Suppressor macrophage treated with lipopolysaccharide for 1 hour (primary cell): ENCODE results near the gene SYCP1.
A peak's percentile ranks its signal among the peaks of the same experiment; 100 is the strongest.
"Not testable (repeated sequence)": the region's sequence is repeated elsewhere in the genome, so short reads cannot be mapped to it uniquely, and the experiment has no call there.

Experiments used
- DNase-seq, 3 donors: peaks; one replicate each; pipeline ENCODE4 v3.0.0-alpha.2; 2020 to 2022

Gene SYCP1, protein sequence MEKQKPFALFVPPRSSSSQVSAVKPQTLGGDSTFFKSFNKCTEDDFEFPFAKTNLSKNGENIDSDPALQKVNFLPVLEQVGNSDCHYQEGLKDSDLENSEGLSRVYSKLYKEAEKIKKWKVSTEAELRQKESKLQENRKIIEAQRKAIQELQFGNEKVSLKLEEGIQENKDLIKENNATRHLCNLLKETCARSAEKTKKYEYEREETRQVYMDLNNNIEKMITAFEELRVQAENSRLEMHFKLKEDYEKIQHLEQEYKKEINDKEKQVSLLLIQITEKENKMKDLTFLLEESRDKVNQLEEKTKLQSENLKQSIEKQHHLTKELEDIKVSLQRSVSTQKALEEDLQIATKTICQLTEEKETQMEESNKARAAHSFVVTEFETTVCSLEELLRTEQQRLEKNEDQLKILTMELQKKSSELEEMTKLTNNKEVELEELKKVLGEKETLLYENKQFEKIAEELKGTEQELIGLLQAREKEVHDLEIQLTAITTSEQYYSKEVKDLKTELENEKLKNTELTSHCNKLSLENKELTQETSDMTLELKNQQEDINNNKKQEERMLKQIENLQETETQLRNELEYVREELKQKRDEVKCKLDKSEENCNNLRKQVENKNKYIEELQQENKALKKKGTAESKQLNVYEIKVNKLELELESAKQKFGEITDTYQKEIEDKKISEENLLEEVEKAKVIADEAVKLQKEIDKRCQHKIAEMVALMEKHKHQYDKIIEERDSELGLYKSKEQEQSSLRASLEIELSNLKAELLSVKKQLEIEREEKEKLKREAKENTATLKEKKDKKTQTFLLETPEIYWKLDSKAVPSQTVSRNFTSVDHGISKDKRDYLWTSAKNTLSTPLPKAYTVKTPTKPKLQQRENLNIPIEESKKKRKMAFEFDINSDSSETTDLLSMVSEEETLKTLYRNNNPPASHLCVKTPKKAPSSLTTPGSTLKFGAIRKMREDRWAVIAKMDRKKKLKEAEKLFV

GRCh38 chr1:114854693-114855320 is at the start of gene SYCP1:
Gene SYCP1 (plus strand): TSS chr1:114854863. CDS start chr1:114855465, 602 bp downstream.
- peak in 1 of 3 donors; percentile 1 for DNase-seq

- DNase-seq = no peak
Observed at GRCh38 chr1:114819869-114820268, 34.8 kb upstream of the SYCP1 start.

DNA sequence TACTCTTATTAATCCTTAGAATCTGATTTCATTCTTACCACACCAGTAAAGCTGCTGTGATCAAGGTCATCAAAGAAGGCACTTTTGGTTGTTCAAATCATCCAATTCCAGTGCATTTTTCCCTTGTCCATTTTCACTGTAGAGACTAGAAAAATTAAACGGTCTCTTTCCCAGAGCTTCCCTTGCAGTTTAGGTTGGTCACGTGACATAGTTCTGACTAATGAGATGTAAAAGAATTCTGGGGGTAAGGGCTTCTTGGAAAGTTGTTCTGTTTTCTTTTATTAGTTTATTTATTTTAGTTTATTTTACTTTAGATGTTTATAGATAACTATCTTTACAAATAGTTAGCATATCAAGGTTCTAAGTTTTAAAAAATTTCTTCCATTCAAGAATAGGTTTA is 34.3 kb upstream of the SYCP1 start:
- DNase-seq = no peak

DNA sequence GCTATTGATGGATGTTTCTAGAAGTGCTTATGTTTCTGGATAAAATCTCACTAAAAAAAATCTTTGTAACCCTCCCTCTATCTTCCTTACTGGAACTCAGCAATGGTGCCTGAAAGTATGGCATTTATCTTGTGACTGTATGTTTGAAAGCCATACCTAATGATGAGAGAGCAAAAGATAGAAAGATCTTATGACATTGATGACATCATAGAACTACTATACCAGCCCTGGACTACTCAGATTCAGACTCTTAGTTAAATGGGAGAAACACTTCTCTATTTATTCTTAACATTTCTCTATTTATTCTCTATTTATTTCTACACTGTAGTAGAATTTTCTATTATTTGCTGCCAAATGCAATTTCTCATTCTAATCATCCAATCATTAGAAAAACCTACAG is 32.7 kb upstream of the SYCP1 start:
- DNase-seq = no peak

DNA sequence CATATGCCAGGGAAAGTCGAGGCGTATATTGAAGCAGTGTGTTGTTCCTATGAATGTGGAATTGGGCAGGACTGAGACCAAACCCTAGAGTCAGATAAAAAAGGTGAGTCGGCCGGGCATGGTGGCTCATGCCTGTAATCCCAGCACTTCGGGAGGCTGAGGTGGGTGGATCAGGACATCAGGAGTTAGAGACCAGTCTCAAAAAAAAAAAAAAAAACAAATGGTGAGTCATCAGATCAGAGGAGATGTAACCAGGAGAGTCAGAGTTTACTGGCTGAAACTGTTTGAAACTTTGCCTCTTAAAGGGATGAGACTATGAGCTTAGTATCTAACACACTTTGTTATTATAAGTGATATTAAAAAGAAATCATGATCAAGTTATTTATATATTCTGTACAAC is 26.4 kb upstream of the SYCP1 start:
- no peak for DNase-seq

DNA sequence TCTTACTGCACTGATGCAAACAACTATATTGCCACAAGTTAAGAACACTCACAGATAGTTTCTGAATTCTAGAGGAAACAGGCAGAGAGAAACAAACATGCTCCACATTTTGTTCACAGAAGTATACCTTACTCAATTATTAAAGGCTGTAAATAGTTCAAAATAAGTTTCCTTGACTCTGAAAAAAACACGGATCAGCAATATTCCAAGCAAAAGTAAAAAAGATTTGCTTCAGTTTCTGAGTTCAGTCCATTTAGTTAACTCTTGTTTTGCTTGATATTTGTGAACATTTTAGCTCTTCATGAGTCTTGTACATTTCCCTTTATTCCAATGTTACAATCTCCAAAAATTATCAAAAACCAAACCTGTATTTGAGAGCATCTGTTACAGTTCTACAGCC is 24.6 kb upstream of the SYCP1 start:
- DNase-seq = not testable (repeated sequence)

DNA sequence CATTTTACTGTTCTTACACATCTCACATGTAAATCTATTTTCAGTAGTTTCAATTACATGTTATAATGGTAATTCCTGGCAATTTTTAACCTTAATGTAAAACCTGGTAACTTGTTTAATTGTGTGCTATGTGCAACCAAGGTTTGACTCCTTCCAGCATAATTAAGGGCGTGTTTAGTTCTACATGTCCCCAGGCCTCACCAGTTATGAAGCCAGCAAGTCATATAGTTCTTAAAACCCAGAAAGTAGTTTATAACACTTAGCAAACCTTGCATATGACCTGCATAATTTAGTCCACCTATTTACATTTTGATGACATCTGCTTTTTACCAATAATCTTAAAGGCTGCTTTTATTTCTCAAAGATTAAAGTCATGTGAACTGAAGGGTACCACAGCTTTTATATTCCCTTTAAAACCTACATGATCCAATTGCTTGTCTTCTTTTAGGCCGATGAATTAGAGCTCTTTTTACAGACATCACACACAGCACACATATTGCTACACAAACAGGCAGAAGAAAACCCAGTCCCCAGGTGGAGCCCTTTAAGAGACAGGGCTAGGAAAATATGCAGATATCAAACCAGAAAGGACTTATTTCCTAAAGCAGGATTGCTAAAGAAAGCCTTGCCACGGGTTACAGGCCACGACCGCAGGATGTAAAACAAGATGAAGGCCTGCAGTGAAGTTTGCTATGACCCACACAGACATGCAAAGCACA is 23.2 kb upstream of the SYCP1 start:
- DNase-seq = no peak

- no peak for DNase-seq
Observed at GRCh38 chr1:114832057-114832456, 22.6 kb upstream of the SYCP1 start.

GRCh38 chr1:114833421-114833820 is 21.2 kb upstream of the SYCP1 start:
- DNase-seq = no peak

DNA sequence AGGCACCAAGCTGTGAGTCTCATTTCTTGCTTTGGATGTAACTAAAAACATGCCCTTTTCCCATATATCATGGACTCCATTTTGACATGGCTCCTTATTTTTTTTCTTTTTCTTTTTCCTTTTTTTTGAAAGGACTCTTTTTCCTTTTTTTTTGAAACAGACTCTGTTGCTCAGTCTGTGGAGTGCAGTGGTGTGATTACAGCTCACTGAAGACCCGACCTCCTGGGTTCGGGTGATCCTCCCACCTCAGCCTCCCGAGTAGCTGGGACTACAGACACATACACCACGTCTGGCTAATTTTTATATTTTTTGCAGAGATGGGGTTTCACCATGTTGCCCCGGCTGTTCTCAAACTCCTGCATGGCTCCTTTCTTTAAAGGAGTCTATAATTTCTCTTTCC is 10.4 kb upstream of the SYCP1 start:
- no peak for DNase-seq

GRCh38 chr1:114853584-114853983 is 1.1 kb upstream of the SYCP1 start:
- DNase-seq = no peak

DNA sequence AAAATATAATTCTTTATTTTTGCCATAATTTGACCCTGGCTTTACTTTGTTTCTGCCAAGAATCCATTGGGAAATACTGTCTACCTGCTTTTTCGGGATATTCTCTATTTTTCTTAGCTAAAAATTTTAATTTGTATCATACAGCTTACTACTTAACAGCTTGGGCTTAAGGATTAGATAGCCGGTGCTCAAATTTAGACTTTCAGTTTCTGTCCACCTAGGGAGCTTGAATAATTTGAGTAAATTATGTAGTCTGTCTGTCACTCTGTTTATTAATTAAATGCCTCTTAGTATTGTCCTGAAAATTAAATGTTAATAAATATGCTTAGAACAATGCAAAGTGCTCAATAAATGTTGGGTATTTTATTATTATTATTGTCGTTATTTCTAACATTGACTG is 6.7 kb downstream of the SYCP1 start:
- no peak for DNase-seq

DNA sequence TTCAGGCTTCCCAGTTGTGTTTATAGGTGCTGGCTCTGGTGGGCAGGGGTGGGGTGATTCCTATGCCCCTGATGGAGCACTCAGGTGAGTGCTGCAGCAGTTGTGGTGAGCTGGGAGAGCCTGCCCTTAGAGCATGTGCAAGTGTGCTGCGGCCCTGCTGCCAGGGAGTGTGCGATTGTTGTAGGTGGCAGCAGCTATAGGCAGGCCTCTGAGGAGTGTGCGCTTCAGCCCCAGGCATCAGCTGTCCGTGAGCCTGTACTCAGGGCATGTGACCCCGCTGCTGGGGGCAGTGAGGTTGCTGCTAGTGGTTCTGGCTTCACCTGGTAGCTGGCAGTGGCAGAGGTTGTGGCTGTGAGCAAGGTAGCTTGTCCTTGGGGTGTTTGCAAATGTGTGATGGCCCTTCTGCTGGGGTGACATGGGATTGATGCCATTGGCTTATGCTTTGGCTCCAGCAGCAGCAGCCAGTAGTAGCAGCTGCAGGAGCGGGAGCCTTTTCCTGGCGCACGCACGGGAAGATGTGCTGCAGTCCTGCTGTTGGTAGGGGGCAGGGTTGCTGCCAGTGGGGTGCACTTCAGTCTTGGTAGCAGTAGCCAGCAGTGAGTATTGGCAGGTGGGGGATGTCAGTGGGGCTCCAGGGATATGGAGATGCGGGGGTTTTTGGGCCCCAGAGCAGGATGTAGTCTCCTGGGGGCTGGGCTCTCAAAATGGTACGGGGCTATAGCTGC is 37.7 kb downstream of the SYCP1 start:
- DNase-seq = no peak

- no peak for DNase-seq
Observed at GRCh38 chr1:114896795-114897194, 42.1 kb downstream of the SYCP1 start.

- DNase-seq = no peak
Observed at GRCh38 chr1:114901814-114902213, 47.2 kb downstream of the SYCP1 start.

DNA sequence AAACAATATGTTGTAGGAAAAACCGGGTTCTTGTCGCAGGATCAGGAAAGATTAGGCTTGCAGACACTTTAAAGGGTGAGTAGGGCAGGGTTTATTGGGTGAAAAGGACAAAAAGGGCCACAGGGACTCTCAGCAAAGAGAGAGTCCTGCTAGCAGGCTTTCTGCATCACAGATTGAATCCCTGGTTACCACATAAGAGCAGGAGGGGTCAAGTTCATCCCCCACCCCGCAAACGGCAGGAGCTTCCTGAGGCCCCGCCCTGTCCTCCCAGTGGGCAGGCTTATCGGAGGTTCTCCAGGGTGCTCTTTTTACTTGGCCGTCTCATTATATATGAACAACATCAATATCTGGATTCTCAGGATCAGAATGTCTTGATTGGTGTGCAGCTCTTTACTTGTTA is 47.7 kb downstream of the SYCP1 start:
- no peak for DNase-seq

- DNase-seq = no peak
Observed at GRCh38 chr1:114903480-114903879, 48.8 kb downstream of the SYCP1 start.

DNA sequence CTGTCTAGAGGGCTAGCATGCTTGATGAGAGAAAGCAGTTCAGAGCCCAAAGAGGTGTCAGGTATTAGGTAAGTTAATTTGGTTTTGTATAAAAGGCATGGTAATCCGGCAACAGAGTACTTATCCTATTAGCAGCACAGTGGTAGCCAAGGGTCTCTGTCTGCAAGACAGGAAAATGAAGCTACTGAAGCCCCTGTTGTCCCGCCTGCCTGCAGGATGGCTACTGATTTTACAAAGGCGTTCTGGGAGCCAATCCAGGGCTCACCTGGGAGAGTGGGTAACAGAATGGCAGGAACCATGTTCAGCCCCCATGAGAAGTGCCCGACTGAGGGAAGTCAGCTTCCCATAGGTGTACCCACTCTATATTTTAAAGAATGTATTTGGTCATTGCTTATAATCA is 61.1 kb downstream of the SYCP1 start:
- not testable (repeated sequence) for DNase-seq

DNA sequence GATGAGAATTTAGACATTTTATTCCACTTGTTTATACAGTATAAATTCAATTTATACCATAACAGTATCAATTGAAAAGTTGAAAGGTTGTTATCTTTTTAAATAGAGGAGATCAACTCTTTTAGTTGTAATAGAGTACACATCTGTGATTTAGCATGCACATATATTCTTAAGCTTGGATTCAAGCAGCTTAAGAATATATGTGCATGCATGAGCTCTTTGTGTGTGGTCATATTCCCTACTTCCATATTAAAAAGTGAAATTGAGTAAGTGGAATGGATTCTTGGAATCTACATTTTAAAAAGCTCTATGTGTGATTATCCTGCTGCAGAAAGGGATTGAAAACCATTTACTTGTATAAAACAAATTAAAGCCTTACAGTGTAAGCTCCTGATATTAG is 71.9 kb downstream of the SYCP1 start:
- no peak for DNase-seq

DNA sequence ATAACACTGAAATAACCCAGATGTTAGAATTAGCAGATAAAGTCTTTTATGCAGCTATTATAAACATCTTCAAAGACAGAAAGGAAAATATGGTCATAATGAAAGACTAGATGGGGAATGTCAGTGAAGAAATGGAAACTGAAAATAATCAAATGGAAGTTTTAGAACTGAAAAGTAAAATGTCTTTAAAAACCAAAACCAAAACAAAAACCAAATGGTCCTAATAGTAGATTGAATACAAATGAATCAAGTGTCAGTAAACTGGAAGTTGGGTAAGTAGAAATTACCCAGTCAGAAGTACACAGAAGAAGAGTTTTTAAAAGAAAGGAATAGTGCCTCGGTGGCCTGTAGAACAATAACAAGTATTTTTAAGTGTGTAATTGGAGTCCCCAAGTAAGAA is 72.7 kb downstream of the SYCP1 start:
- DNase-seq = peak in 1 of 3 donors; percentile 0

DNA sequence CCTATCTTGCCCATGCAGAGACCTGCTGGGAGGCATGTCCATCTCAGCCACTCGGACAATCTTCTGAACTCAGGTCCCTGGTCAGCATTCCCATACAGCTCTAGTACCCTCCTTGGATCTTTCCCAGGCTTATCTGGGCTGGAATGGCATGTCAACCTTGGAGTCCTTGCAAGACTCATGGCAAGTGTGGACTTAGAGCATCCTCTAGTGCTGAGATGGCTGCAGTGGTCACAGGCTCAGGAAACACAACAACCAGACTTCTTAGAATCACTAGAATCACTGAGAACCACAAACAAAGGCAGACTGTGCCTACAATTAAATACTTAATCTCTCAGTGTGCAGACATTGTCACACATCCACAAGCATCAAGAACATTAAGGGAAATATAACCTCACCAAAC is 101.9 kb downstream of the SYCP1 start:
- no peak for DNase-seq

GRCh38 chr1:114959423-114959822 is 104.8 kb downstream of the SYCP1 start:
- DNase-seq = no peak
